Type B pancreatic cell (in vitro differentiated cells): ENCODE results near the gene CTSC. TPM values are rescaled to one million over a fixed set of nuclear protein-coding genes. Genes with fewer than 3 reads are reported as not detected.
"Not testable (repeated sequence)": the region's sequence is repeated elsewhere in the genome, so short reads cannot be mapped to it uniquely, and the experiment has no call there.

Experiments used
- DNase-seq: peaks from one replicate; pipeline ENCODE4 v3.0.0; 2021; ENCODE audit warnings: mixed read lengths; ENCODE audit not compliant: unreplicated experiment; ENCODE audit errors: extremely low spot score
- H3K27ac Mint-ChIP-seq: 2 replicates; pipeline ENCODE4 v1.8.0; 2021; ENCODE audit warnings: mild to moderate bottlenecking, mixed read lengths
- H3K27me3 Mint-ChIP-seq: 2 replicates; pipeline ENCODE4 v1.8.0; 2021; ENCODE audit warnings: mixed read lengths
- H3K36me3 Mint-ChIP-seq: 2 replicates; pipeline ENCODE4 v1.8.0; 2021; ENCODE audit warnings: mixed read lengths
- H3K4me1 Mint-ChIP-seq: one replicate; pipeline ENCODE4 v1.8.0; 2021; ENCODE audit warnings: mixed read lengths; ENCODE audit not compliant: unreplicated experiment
- H3K4me3 Mint-ChIP-seq: 2 replicates; pipeline ENCODE4 v1.8.0; 2021; ENCODE audit warnings: mild to moderate bottlenecking, mixed read lengths
- H3K9me3 Mint-ChIP-seq: 2 replicates; pipeline ENCODE4 v1.8.0; 2021; ENCODE audit warnings: mixed read lengths
- CTCF ChIP-seq: fragments of 200-600 bp; sonication (generic); conservative IDR thresholded peaks from 2 replicates; pipeline ENCODE4 v1.5.0; 2021; ENCODE audit warnings: antibody characterized with exemption, mild to moderate bottlenecking
- total RNA-seq: library from RNA; stranded (reverse); gene quantifications from 2 replicates; pipeline ENCODE4 v1.2.1, GENCODE V29; 2021; ENCODE audit warnings: low replicate concordance

Gene CTSC
- total RNA-seq, 1 donor from 2014 or later = 155 TPM

- no peaks in the 10 kb centered on the region for H3K9me3 Mint-ChIP-seq
- H3K4me3 Mint-ChIP-seq = no peak overlapping the region
- no peak for DNase-seq
- H3K4me1 Mint-ChIP-seq = no peaks in the 10 kb centered on the region
- H3K27me3 Mint-ChIP-seq = no peaks in the 10 kb centered on the region
- no peak overlapping the region for H3K27ac Mint-ChIP-seq
- no peaks in the 10 kb centered on the region for H3K36me3 Mint-ChIP-seq
- no peak for TF ChIP-seq CTCF
Observed at GRCh38 chr11:88249706-88250105, 87.8 kb downstream of the CTSC start.

GRCh38 chr11:88246696-88247095, 90.8 kb downstream of the CTSC start:
- TF ChIP-seq CTCF = no peak
- Mint-ChIP-seq H3K36me3 (no peaks in the 10 kb centered on the region), H3K9me3 (peaks cover 4% of the 10 kb centered on the region), H3K27me3 (no peaks in the 10 kb centered on the region), H3K4me1 (no peaks in the 10 kb centered on the region), H3K27ac (no peak overlapping the region), H3K4me3 (no peak overlapping the region)
- DNase-seq = no peak

GRCh38 chr11:88245576-88245975, 92.0 kb downstream of the CTSC start:
- H3K4me3 Mint-ChIP-seq, H3K27ac Mint-ChIP-seq, H3K36me3 Mint-ChIP-seq, DNase-seq, H3K9me3 Mint-ChIP-seq, H3K27me3 Mint-ChIP-seq, H3K4me1 Mint-ChIP-seq: not testable (repeated sequence)

Other genes starting within 250 kb of the CTSC start
- 10.2 and 16.8 TPM in 2 replicates for gene RAB38, start 162.3 kb downstream of the CTSC start, total RNA-seq